C1 segment of cervical spinal cord (tissue), 14 donors: ENCODE results near the gene ZFHX3.

Experiments used
- DNase-seq, 14 donors: peaks; one replicate each; lab custom pipeline; 2025; lab: John Stamatoyannopoulos, UW

Gene ZFHX3

DNA sequence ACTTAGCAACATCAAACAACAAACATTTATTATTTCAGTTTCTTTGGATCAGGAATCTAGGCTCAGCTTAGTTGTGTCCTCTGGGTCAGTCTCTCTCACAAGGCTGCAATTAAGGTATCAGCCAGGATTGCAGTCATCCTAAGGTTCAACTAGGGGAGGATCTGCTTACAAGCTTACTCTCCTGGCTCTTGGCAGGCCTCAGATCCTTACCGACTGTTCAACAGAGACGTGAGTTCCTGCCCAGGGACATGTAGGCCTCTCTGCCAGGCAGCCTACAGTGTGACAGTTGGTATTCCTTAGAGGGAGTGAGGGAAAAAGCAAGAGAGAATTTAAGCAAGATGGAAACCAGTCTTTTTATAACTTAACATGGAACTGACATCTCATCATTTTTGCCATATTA is 294.0 kb downstream of the ZFHX3 start:
- no peak for DNase-seq

DNA sequence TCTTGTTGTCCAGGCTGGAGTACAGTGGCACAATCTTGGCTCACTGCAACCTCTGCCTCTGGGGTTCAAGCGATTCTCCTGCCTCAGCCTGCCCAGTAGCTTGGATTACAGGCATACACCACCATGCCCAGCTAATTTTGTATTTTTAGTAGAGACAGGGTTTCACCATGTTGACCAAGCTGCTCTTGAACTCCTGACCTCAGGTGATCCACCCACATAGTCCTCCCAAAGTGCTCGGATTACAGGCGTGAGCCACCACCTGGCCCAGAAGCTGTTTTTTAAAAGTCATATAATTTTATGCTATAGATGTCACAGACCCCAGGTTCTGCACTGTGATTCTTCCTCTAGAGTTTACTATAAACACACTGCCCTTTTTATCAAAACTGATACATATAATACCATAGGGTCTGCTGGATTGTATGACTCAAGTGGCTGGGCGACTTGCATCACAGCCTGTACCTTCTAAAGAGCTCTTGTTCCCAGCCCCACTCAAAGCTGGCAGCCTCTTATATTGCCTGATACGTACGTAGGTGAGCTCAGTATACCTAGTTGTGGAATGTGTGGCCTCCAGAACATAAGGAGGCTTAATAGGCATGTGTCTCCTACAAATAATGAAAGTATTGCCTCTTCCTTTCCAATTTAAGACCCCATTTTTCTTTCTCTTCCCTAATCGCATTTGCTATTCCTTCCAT is 295.8 kb downstream of the ZFHX3 start:
- DNase-seq, result no peak

DNA sequence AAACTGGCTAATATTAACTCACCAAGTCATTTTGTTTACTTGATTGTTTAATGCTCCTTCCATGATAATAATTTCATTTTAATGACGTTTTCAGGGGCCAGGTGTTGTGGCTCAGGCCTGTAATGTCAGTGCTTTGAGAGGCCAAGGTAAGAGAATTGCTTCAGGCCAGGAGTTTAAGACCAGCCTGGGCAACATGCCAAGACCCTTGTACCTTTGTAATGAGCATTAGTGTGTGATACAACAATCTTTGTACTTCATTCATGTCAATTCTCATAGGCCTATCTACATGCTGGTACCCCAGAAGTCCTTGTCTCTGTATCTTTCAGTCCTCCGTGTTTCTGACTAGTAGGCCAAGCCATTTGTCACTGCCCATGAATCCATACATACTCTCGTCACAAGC is 296.9 kb downstream of the ZFHX3 start:
- DNase-seq, result no peak

GRCh38 chr16:72749091-72749490 is 298.8 kb downstream of the ZFHX3 start:
- DNase-seq, result no peak

DNA sequence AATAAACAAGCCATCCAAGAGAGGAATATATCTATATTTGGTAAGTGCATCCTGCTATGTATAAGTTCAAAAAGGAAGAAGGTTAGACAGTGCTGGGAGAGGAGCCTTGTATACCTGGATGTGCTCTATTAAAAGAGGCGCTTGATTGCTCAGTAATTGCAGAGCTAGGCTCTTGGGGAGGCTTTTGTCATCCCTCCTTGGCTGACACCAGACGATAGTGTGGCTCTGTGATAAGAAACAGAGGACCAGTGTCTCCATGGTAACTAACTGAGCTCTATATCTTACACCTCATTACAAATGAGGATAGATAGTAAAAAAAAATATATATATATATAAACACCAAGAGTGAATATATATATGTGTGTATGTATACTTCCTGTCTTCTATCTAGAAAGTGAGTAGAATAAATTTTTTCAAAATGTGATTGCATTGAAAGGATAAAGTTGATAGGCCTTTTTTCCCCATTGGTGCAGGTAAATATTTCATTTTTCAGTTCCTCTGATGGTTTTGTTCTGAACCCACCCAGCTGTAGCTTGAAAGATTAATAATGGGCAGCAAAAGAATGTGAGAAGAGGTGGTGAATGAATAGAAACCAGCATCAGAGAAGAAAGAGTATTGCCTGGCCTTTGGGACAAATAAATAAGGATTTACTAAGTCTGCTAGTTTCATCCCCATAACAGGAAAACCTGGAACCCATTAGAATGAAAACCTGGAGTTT is 303.7 kb downstream of the ZFHX3 start:
- no peak for DNase-seq

GRCh38 chr16:72743011-72743761 is 304.7 kb downstream of the ZFHX3 start:
- DNase-seq, result no peak

DNA sequence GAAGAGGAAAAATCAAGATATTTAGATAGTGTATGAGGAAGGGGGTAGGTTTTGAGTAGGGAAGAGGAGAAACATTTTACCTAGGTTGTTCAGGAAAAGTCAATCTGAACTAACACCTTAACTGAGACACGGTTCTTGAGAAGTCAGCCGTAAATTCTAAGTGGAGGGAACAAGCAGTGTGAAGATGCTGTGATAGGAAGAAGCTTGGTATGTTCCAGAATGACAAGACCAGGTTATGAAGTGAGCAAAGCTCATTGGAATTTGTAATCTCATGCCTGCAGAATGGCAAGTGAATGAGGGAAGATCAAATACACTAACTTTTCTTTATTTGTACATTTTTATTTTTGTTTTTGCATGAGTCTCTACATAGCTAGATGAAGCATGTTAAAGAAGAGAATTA is 307.6 kb downstream of the ZFHX3 start:
- DNase-seq, result no peak

DNA sequence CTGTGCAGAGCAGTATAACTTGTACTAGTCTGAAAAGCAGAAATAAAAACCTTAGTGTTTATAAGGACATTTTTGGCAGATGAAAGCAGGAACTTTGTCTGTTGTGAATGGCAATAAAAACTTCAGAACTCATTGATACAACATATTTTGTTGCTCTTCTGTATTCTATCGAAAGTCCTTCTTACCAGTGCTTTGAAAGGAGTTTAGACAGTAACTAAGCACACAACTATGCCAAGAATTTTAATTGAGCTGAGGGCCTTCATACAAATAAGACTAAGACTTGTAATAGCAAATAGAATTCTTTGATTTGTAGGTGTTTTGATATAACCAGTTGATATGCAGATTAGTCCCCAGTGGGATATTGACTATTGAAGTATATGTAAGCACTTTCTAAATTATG is 308.4 kb downstream of the ZFHX3 start:
- no peak for DNase-seq

DNA sequence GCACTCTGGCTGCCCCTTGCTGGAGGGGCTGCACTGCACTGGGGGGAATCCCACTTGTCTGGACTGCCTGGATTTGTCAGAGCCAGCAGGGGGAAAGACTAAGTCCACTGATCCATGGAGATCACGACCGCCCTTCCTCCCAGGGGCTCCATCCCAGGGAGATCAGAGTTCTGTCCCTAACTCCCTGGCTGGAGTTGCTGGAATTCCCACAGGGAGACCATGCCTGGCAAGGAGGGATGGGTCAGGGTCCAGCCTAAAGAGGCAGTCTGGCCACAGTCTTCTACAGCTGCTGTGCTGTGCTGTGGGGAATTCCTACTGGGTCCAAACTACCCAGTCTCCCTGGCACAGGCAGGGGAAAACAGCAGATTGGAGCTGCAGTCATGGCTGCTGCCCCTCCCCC is 311.9 kb downstream of the ZFHX3 start:
- DNase-seq, result no peak
